Epithelial cell of alveolus of lung (primary cell): Measurements from ENCODE around the gene KIF23. TPM values are rescaled to one million over a fixed set of nuclear protein-coding genes. Genes with fewer than 3 reads are reported as not detected.

Experiments used
- total RNA-seq: library from RNA; depleted of rRNA; stranded (reverse); fragments of >200 nt; gene quantifications from 2 replicates; pipeline ENCODE4 v1.2.1, GENCODE V29; 2015

The KIF23 gene
- 12.9 and 29.2 TPM in 2 replicates for total RNA-seq

DNA sequence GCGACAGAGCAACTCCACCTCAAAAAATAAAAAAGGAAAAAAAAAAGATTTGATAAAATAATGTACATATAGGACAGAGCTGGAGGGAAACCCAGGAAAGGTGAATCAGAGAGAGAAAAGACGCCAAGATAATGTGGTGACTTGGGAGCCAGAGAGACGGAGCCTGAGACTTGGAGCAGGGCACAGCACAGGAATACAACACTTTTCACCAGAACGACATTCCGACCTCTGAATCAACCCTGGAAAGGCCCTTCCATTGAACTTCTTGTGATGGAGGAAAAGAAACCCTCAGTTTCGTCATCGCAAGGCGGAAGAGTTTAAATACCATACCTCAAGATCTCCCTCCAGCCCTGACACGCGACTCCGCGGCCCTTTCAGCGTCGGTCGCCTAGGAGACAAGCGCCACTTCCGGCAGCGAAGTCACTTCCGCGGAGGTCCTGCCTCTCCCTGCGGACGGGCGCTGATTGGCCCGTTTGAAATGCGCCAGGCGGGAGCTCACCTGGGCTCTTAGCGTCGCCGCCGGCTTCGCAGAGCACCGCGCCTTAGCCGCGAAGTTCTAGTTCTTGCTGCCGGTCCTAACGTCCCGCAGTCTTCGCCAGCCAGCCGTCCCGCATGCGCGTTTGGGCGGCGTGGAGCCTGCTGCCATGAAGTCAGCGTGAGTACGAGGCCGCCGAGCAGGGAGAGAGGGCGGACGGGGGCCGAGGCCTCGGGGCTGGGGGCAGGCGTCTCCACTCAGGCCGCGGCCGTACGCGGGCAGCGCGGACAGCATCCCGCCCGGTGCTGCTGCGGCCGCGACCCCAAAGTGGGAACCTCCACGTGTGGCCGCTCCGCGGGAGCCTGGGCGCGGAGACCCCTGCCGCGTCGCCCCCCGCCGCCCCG, at the start of gene KIF23:
Gene KIF23 (plus strand): TSS at position 528 of the 879 bp plus-strand sequence. CDS start 117 bp downstream, at position 645.

GRCh38 chr15:69452692-69453521, 38.8 kb downstream of the KIF23 start, which contains the start of gene RPLP1:
RPLP1 (plus strand) TSS chr15:69452818; CDS start chr15:69452949, 131 bp downstream.

Other genes starting within 250 kb of the KIF23 start
- 1.9 and 11.8 TPM in 2 replicates for gene PAQR5, start 115.4 kb upstream of the KIF23 start, total RNA-seq
- 719 and 989 TPM in 2 replicates for gene RPLP1, start 38.5 kb downstream of the KIF23 start, total RNA-seq